HCT116 (cell line): ENCODE measurements around the gene SLC47A1. TPM values are rescaled to one million over a fixed set of nuclear protein-coding genes. Genes with fewer than 3 reads are reported as not detected.

Source experiments
- ATAC-seq: fragments of 200-7000 bp; cut with Tn5 transposase; 2 replicates; pipeline ENCODE4 v1.9.1; 2020; ENCODE audit warnings: mild to moderate bottlenecking, moderate library complexity
- BruUV-seq: library from RNA; stranded (reverse); fragments of 400-500 nt; replicated peaks from 2 replicates; lab custom pipeline; 2021; lab: Mats Ljungman, UMichigan
- CTCF ChIA-PET: fragments of 300-600 bp; sonication (Branson Sonifier 250); formaldehyde crosslinking; loops from one replicate; lab custom pipeline; 2021; ENCODE audit warnings: antibody characterized with exemption; lab: Charles Lee
- POLR2A ChIA-PET: fragments of 300-600, 350-600 bp; sonication (Branson Sonifier 250); formaldehyde crosslinking; loops from one replicate; lab custom pipeline; 2021; ENCODE audit warnings: antibody characterized with exemption; lab: Charles Lee
- RAD21 ChIA-PET, 2 experiments: fragments of 300-600 bp; sonication (Branson Sonifier 250); formaldehyde crosslinking; loops; one replicate each; lab custom pipeline; 2023; ENCODE audit warnings: low total read pairs in 2 of 2; ENCODE audit not compliant: uncharacterized antibody in 2 of 2, unreplicated experiment in 2 of 2, low non-redundant PET in 1 of 2; lab: Charles Lee
- DNase-seq: peaks from one replicate; pipeline ENCODE4 v3.0.0-alpha.2; 2010; ENCODE audit warnings: low read depth, low spot score
- H2AFZ ChIP-seq: fragments of 200-600 bp; shearing (Covaris generic), sonication (generic); 2 replicates; pipeline ENCODE4 v1.6.1; 2017; ENCODE audit warnings: low read depth, mixed run types, mixed read lengths, antibody characterized with exemption, low read length; ENCODE audit not compliant: poor library complexity, severe bottlenecking
- H3K27ac ChIP-seq: 2 replicates; pipeline ENCODE4 v1.5.1; 2012; ENCODE audit warnings: low read depth, low read length
- H3K27me3 ChIP-seq: fragments of 200-600 bp; sonication (generic); 2 replicates; pipeline ENCODE4 v1.6.1; 2016; ENCODE audit warnings: mixed run types, low read length, mixed read lengths; ENCODE audit not compliant: insufficient read depth
- H3K36me3 ChIP-seq, 2 experiments: fragments of 200-500 bp in 1 of 2; fragments of 200-600 bp in 1 of 2; sonication (Bioruptor generic) in 1 of 2; sonication (generic) in 1 of 2; 2 replicates each; pipeline versions ENCODE4 v1.5.1 to v1.6.1; 2014 to 2016; ENCODE audit warnings: low read length in 2 of 2, inconsistent platforms in 1 of 2, mixed read lengths in 1 of 2, mixed run types in 1 of 2; ENCODE audit not compliant: insufficient read depth in 2 of 2, control insufficient read depth in 1 of 2
- H3K4me1 ChIP-seq, 2 experiments: fragments of 200-600 bp in 1 of 2; sonication (generic) in 1 of 2; 2 replicates each; pipeline versions ENCODE4 v1.5.1 to v1.6.1; 2012 to 2017; ENCODE audit warnings: low read length in 2 of 2, inconsistent platforms in 1 of 2, mild to moderate bottlenecking in 1 of 2, mixed read lengths in 1 of 2, mixed run types in 1 of 2, moderate library complexity in 1 of 2; ENCODE audit not compliant: insufficient read depth in 2 of 2, control insufficient read depth in 1 of 2
- H3K4me2 ChIP-seq: fragments of 200-600 bp; sonication (generic); 2 replicates; pipeline ENCODE4 v1.6.1; 2017; ENCODE audit warnings: mixed run types, low read length, mixed read lengths
- H3K4me3 ChIP-seq, 2 experiments: fragments of 200-600 bp in 1 of 2; sonication (generic) in 1 of 2; replicated peaks in 1 of 2; 2 replicates each; pipeline ENCODE4 v1.5.1; 2011 to 2016; ENCODE audit warnings: low read length in 2 of 2, control low read depth in 1 of 2, low read depth in 1 of 2, mild to moderate bottlenecking in 1 of 2, mixed read lengths in 1 of 2, mixed run types in 1 of 2
- H3K79me2 ChIP-seq: fragments of 200-600 bp; sonication (generic); 2 replicates; pipeline ENCODE4 v1.6.1; 2017; ENCODE audit warnings: mild to moderate bottlenecking, mixed run types, low read length, moderate library complexity, mixed read lengths; ENCODE audit not compliant: insufficient read depth
- H3K9ac ChIP-seq: fragments of 200-600 bp; sonication (generic); 2 replicates; pipeline ENCODE4 v1.6.1; 2016; ENCODE audit warnings: low read length, mixed read lengths
- H3K9me2 ChIP-seq: fragments of 200-600 bp; sonication (generic), shearing (Covaris generic); 2 replicates; pipeline ENCODE4 v1.6.1; 2017; ENCODE audit warnings: mixed run types, mild to moderate bottlenecking, moderate library complexity; ENCODE audit not compliant: insufficient read depth
- H3K9me3 ChIP-seq, 2 experiments: fragments of 200-500 bp in 1 of 2; fragments of 200-600 bp in 1 of 2; sonication (Bioruptor generic) in 1 of 2; sonication (generic) in 1 of 2; 2 replicates each; pipeline ENCODE4 v1.6.1; 2014 to 2017; ENCODE audit warnings: low read length in 2 of 2, mixed read lengths in 2 of 2, inconsistent platforms in 1 of 2, low read depth in 1 of 2, mild to moderate bottlenecking in 1 of 2, mixed run types in 1 of 2, moderate library complexity in 1 of 2; ENCODE audit not compliant: control insufficient read depth in 1 of 2, insufficient read depth in 1 of 2
- H4K20me1 ChIP-seq: fragments of 200-600 bp; sonication (generic), shearing (Covaris generic); 2 replicates; pipeline ENCODE4 v1.6.1; 2017; ENCODE audit warnings: mixed run types, mild to moderate bottlenecking, moderate library complexity; ENCODE audit not compliant: insufficient read depth
- CTCF ChIP-seq, 3 experiments: fragments of 200-600 bp in 1 of 3; sonication (generic) in 1 of 3; IDR thresholded peaks in 2 of 3; conservative IDR thresholded peaks in 1 of 3; 2 replicates each; pipeline ENCODE4 v1.5.1; 2012 to 2017; ENCODE audit warnings: low read depth in 2 of 3, low read length in 2 of 3, antibody characterized with exemption in 1 of 3, borderline replicate concordance in 1 of 3, control low read depth in 1 of 3, mild to moderate bottlenecking in 1 of 3, mixed read lengths in 1 of 3, mixed run types in 1 of 3, moderate library complexity in 1 of 3; ENCODE audit not compliant: insufficient read depth in 1 of 3
- EGR1 ChIP-seq: IDR thresholded peaks from 2 replicates; pipeline ENCODE4 v1.6.1; 2012; ENCODE audit warnings: low read depth
- ELF1 ChIP-seq: IDR thresholded peaks from 2 replicates; pipeline ENCODE4 v1.6.1; 2012; ENCODE audit warnings: low read depth, borderline replicate concordance
- EZH2 ChIP-seq: fragments of 200-600 bp; sonication (generic); IDR thresholded peaks from 2 replicates; pipeline ENCODE4 v1.6.1; 2017; ENCODE audit warnings: antibody characterized with exemption, mixed run types
- EZH2phosphoT487 ChIP-seq: fragments of 200-600 bp; IDR thresholded peaks from 2 replicates; pipeline ENCODE4 v1.6.1; 2018; ENCODE audit warnings: antibody characterized with exemption, borderline replicate concordance
- JUND ChIP-seq: IDR thresholded peaks from 2 replicates; pipeline ENCODE4 v1.6.1; 2012
- POLR2A ChIP-seq: IDR thresholded peaks from 2 replicates; pipeline ENCODE4 v1.7.0; 2011; ENCODE audit warnings: borderline replicate concordance; ENCODE audit not compliant: insufficient read depth, insufficient read length; ENCODE audit errors: extremely low read depth
- POLR2AphosphoS5 ChIP-seq: IDR thresholded peaks from 2 replicates; pipeline ENCODE4 v1.6.1; 2011; ENCODE audit warnings: mild to moderate bottlenecking, low read depth, low read length, moderate library complexity
- TCF7L2 ChIP-seq: IDR thresholded peaks from 2 replicates; pipeline ENCODE4 v1.7.0; 2011; ENCODE audit warnings: borderline replicate concordance, inconsistent platforms; ENCODE audit not compliant: insufficient read depth, insufficient read length; ENCODE audit errors: extremely low read depth
- YY1 ChIP-seq: IDR thresholded peaks from 2 replicates; pipeline ENCODE4 v1.6.1; 2011; ENCODE audit warnings: low read length, low read depth, moderate library complexity, mild to moderate bottlenecking; ENCODE audit not compliant: insufficient replicate concordance; ENCODE audit errors: extremely low read depth
- ZBTB33 ChIP-seq: IDR thresholded peaks from 2 replicates; pipeline ENCODE4 v1.6.1; 2011; ENCODE audit warnings: mild to moderate bottlenecking, low read length, moderate library complexity; ENCODE audit not compliant: insufficient replicate concordance; ENCODE audit errors: extremely low read depth
- ZNF274 ChIP-seq: fragments of 200-500 bp; sonication (Bioruptor generic); IDR thresholded peaks from 2 replicates; pipeline ENCODE4 v1.6.1; 2014; ENCODE audit warnings: mild to moderate bottlenecking, low read depth, low read length, inconsistent platforms
- intact Hi-C: fragments of 100-400 bp; cut with micrococcal nuclease; formaldehyde crosslinking; loops from 2 replicates; pipeline ENCODE4 v1.10.0; 2022
- total RNA-seq: library from RNA; stranded (reverse); gene quantifications from one replicate; pipeline ENCODE4 v1.2.1, GENCODE V29; 2021; ENCODE audit not compliant: unreplicated experiment

The SLC47A1 gene
- total RNA-seq, 1 experiment from 2014 or later: 0.17 TPM

- no peaks in the 10 kb centered on the region for H3K4me1 ChIP-seq
- H3K27ac ChIP-seq: no peak overlapping the region
- no peaks in the 10 kb centered on the region for H3K36me3 ChIP-seq
- BruUV-seq: no TSS peak
- intact Hi-C loops: no loop called here
- no peaks in the 10 kb centered on the region for H4K20me1 ChIP-seq
- POLR2A ChIA-PET: no interaction called here
- no peaks in the 10 kb centered on the region for H3K27me3 ChIP-seq
- H3K9me2 ChIP-seq: no peaks in the 10 kb centered on the region
- no peak for TF ChIP-seq EZH2
- no peak for TF ChIP-seq POLR2AphosphoS5
- H3K4me2 ChIP-seq: no peak overlapping the region
- CTCF ChIA-PET: no interaction called here
- no peak overlapping the region for H3K9ac ChIP-seq
- no peaks in the 10 kb centered on the region for H3K79me2 ChIP-seq
- DNase-seq: no peak
- no peaks in the 10 kb centered on the region for H3K9me3 ChIP-seq
- ATAC-seq: no peak
- no peak overlapping the region for H2AFZ ChIP-seq
- H3K4me3 ChIP-seq: no peak overlapping the region
- RAD21 ChIA-PET: no interaction called here
These were observed 38.5 kb upstream of the SLC47A1 start for GRCh38 chr17:19494961-19495806.

GRCh38 chr17:19495828-19496528, 37.7 kb upstream of the SLC47A1 start:
- H3K4me2 ChIP-seq: no peak overlapping the region
- CTCF ChIA-PET: no interaction called here
- no peaks in the 10 kb centered on the region for H3K27me3 ChIP-seq
- RAD21 ChIA-PET: no interaction called here
- no peak for ATAC-seq
- H2AFZ ChIP-seq: no peak overlapping the region
- H3K9me2 ChIP-seq: no peaks in the 10 kb centered on the region
- no peak for DNase-seq
- intact Hi-C loops: no loop called here
- no peaks in the 10 kb centered on the region for H3K9me3 ChIP-seq
- no peaks in the 10 kb centered on the region for H4K20me1 ChIP-seq
- no peaks in the 10 kb centered on the region for H3K36me3 ChIP-seq
- no peak overlapping the region for H3K4me3 ChIP-seq
- H3K9ac ChIP-seq: no peak overlapping the region
- no peak overlapping the region for H3K27ac ChIP-seq
- H3K79me2 ChIP-seq: no peaks in the 10 kb centered on the region
- no TSS peak for BruUV-seq
- POLR2A ChIA-PET: no interaction called here
- no peaks in the 10 kb centered on the region for H3K4me1 ChIP-seq
- TF ChIP-seq EGR1 (no peak), TCF7L2 (no peak), ZBTB33 (no peak), POLR2A (no peak), YY1 (no peak), CTCF (IDR thresholded peaks at IDR 0.05 in 2 of 3, conservative IDR thresholded peaks at IDR 0.05 in 1 of 3; ENCODE audit: borderline replicate concordance in 1 of 3, insufficient read depth in 1 of 3, low read depth in 2 of 3, low read length in 2 of 3) (no peak), EZH2 (no peak), ZNF274 (no peak), EZH2phosphoT487 (no peak), ELF1 (no peak), JUND (no peak)
